Measurements from ENCODE around the gene VPS41.

- TF ChIP-seq, protein P1, sequence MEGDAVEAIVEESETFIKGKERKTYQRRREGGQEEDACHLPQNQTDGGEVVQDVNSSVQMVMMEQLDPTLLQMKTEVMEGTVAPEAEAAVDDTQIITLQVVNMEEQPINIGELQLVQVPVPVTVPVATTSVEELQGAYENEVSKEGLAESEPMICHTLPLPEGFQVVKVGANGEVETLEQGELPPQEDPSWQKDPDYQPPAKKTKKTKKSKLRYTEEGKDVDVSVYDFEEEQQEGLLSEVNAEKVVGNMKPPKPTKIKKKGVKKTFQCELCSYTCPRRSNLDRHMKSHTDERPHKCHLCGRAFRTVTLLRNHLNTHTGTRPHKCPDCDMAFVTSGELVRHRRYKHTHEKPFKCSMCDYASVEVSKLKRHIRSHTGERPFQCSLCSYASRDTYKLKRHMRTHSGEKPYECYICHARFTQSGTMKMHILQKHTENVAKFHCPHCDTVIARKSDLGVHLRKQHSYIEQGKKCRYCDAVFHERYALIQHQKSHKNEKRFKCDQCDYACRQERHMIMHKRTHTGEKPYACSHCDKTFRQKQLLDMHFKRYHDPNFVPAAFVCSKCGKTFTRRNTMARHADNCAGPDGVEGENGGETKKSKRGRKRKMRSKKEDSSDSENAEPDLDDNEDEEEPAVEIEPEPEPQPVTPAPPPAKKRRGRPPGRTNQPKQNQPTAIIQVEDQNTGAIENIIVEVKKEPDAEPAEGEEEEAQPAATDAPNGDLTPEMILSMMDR (IDR thresholded peaks at IDR 0.05): no peak
- no peak for TF ChIP-seq POLR2A (IDR thresholded peaks at IDR 0.05)
These were observed 222.1 kb downstream of the VPS41 start for GRCh38 chr7:38686888-38687287.
